K562 (cell line): ENCODE measurements around the gene KBTBD13.

Source experiments
- BCL6 ChIP-seq: fragments of 250-450 bp; sonication (Bioruptor Pico); IDR thresholded peaks from 2 replicates; pipeline ENCODE4 v1.4.0; 2020
- CTCF ChIP-seq, 3 experiments: IDR thresholded peaks in 2 of 3; conservative IDR thresholded peaks in 1 of 3; 2 replicates each; pipeline ENCODE4 v1.5.1; 2011 to 2012; ENCODE audit warnings: low read length in 3 of 3, mild to moderate bottlenecking in 3 of 3, control low read depth in 2 of 3, improper control_type of control experiment in 1 of 3, inconsistent platforms in 1 of 3, low read depth in 1 of 3, mixed read lengths in 1 of 3, moderate library complexity in 1 of 3; ENCODE audit not compliant: insufficient read depth in 2 of 3
- E2F4 ChIP-seq: sonication (generic); formaldehyde crosslinking; IDR thresholded peaks from 2 replicates; pipeline ENCODE4 v1.8.0; 2022; ENCODE audit warnings: mild to moderate bottlenecking, low read depth, missing genetic modification reagents
- ETS1 ChIP-seq: conservative IDR thresholded peaks from 2 replicates; pipeline ENCODE4 v1.6.1; 2011; ENCODE audit warnings: low read depth, mild to moderate bottlenecking, low read length; ENCODE audit not compliant: control insufficient read depth
- GATAD2B ChIP-seq: fragments of 450-650 bp; IDR thresholded peaks from 2 replicates; pipeline ENCODE4 v1.6.1; 2017; ENCODE audit warnings: mild to moderate bottlenecking, borderline replicate concordance
- HNRNPK ChIP-seq: fragments of 200-400 bp; formaldehyde crosslinking; IDR thresholded peaks from one replicate; pipeline ENCODE4 v1.6.1; 2018; ENCODE audit warnings: mild to moderate bottlenecking, low read depth, low read length; ENCODE audit not compliant: poor library complexity, severe bottlenecking
- ILK ChIP-seq: fragments of 450-650 bp; IDR thresholded peaks from 2 replicates; pipeline ENCODE4 v1.6.1; 2016; ENCODE audit warnings: missing genetic modification characterization, low read depth, mild to moderate bottlenecking, missing compliant biosample characterization, moderate library complexity, borderline replicate concordance
- KDM1A ChIP-seq, 2 experiments: fragments of 450-650 bp; IDR thresholded peaks; 2 replicates each; pipeline ENCODE4 v1.6.1; 2016; ENCODE audit warnings: mild to moderate bottlenecking in 2 of 2
- MAX ChIP-seq: sonication (generic); formaldehyde crosslinking; IDR thresholded peaks from 2 replicates; pipeline ENCODE4 v1.9.0; 2022; ENCODE audit warnings: mild to moderate bottlenecking, missing genetic modification reagents
- MEF2A ChIP-seq: IDR thresholded peaks from 2 replicates; pipeline ENCODE4 v1.6.1; 2011; ENCODE audit warnings: low read depth, mild to moderate bottlenecking, low read length, moderate library complexity; ENCODE audit not compliant: control insufficient read depth
- MTA3 ChIP-seq: fragments of 450-650 bp; formaldehyde crosslinking; IDR thresholded peaks from 2 replicates; pipeline ENCODE4 v1.6.1; 2017; ENCODE audit warnings: mild to moderate bottlenecking, borderline replicate concordance
- SIX5 ChIP-seq, 2 experiments: IDR thresholded peaks; 2 replicates each; pipeline ENCODE4 v1.6.1; 2011; ENCODE audit warnings: low read length in 2 of 2, borderline replicate concordance in 1 of 2, low read depth in 1 of 2, mild to moderate bottlenecking in 1 of 2, moderate library complexity in 1 of 2; ENCODE audit not compliant: insufficient read depth in 1 of 2
- ZNF639 ChIP-seq, 2 experiments: fragments of 200-800 bp in 1 of 2; sonication (Bioruptor generic) in 1 of 2; sonication (generic) in 1 of 2; formaldehyde crosslinking in 1 of 2; IDR thresholded peaks in 1 of 2; conservative IDR thresholded peaks in 1 of 2; 2 replicates each; pipeline versions ENCODE4 v1.5.0 to v1.6.1; 2016 to 2020; ENCODE audit warnings: missing compliant biosample characterization in 1 of 2, missing genetic modification characterization in 1 of 2, missing genetic modification reagents in 1 of 2
- ZNF778 ChIP-seq: fragments of 450-650 bp; formaldehyde crosslinking; IDR thresholded peaks from 2 replicates; pipeline ENCODE4 v1.4.0; 2020; ENCODE audit warnings: mild to moderate bottlenecking, moderate library complexity

GRCh38 chr15:65029736-65030208 is 46.8 kb upstream of the KBTBD13 start:
- TF ChIP-seq GATAD2B (no peak), KDM1A (IDR thresholded peaks at IDR 0.05) (no peak), ZNF639 (CRISPR knock-in tag; conservative IDR thresholded peaks at IDR 0.05 in 1 of 2, IDR thresholded peaks at IDR 0.05 in 1 of 2) (no peak), BCL6 (no peak), MTA3 (no peak), SIX5 (IDR thresholded peaks at IDR 0.05; ENCODE audit: borderline replicate concordance in 1 of 2, insufficient read depth in 1 of 2, low read depth in 1 of 2, low read length in 2 of 2) (no peak), ETS1 (no peak), HNRNPK (no peak), E2F4 (CRISPR knock-in tag) (no peak), ZNF778 (CRISPR knock-in tag) (no peak), CTCF (IDR thresholded peaks at IDR 0.05 in 2 of 3, conservative IDR thresholded peaks at IDR 0.05 in 1 of 3; ENCODE audit: insufficient read depth in 2 of 3, low read depth in 1 of 3, low read length in 3 of 3) (no peak), MEF2A (no peak), ILK (tag) (no peak), MAX (CRISPR knock-in tag) (no peak)
